Endothelial cell of hepatic sinusoid (primary cell): ENCODE results near the gene PNN.
"Not testable (repeated sequence)": the region's sequence is repeated elsewhere in the genome, so short reads cannot be mapped to it uniquely, and the experiment has no call there.

ENCODE experiments used
- in situ Hi-C: cut with HindIII; loops from 2 replicates; pipeline ENCODE4 v1.10.0; 2017; ENCODE audit warnings: low sequenced_read_pairs

The PNN gene

GRCh38 chr14:39228509-39229221 is 53.6 kb downstream of the PNN start:
- in situ Hi-C loops: no loop called here

- in situ Hi-C loops: no loop called here
Observed at GRCh38 chr14:39229222-39229543, 54.1 kb downstream of the PNN start.

- in situ Hi-C loops: no loop called here
Observed at GRCh38 chr14:39229601-39230110, 54.6 kb downstream of the PNN start.

GRCh38 chr14:39230416-39231035 is 55.5 kb downstream of the PNN start:
- in situ Hi-C loops: no loop called here

GRCh38 chr14:39231751-39232553 is 56.9 kb downstream of the PNN start:
- in situ Hi-C loops: not testable (repeated sequence)
